ENCODE measurements around the gene ZFYVE19.

The ZFYVE19 gene

DNA sequence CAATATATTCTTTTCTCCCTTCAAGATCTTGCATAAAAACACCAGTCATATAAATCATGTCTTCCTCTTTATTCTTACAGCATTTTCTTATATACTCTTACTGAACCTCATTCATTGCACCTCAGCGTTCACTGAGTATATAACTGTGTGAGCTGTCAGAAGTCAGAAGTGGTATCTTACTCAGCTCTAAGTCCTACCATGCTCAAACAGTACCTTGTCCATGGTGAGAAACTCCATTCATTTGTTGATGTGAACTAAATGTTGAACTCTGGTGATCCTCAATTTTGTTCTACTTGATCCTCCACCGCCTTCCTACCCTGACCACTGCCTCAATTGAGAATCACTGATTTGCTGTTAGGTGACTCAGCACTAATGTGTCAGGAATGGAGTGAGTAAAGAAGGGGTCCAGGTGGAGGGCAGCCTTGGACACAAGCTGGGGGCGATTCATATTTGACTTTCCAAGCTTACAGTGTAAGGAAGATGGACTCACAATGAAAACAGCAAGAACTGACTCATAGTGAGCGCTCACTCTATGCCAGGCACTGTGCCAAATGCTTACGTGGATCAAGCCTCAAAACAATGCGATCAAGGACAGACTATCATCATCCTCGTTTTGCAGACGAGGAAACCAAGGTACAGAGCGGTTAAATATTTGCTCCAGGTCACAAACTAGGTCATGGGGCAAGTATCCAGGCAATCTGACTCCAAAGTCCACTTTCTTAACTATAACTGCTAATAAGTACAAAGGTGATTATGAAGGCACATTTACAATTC lies 13.5 kb upstream of the ZFYVE19 start:
- Histone ChIP-seq H4K20me1 (ENCODE audit: insufficient read depth, low read length, poor library complexity, severe bottlenecking) (no peaks in the 10 kb centered on the region), H3F3A (ENCODE audit: low read depth) (no peaks in the 10 kb centered on the region), H3K9me2 (replicated peaks; ENCODE audit: low read depth, low read length) (no peaks in the 10 kb centered on the region), H3K27me3 (ENCODE audit: insufficient read depth, low read length, poor library complexity, severe bottlenecking) (no peaks in the 10 kb centered on the region), H3K9ac (ENCODE audit: low read depth, low read length, poor library complexity, severe bottlenecking) (no peak overlapping the region), H3K4me2 (ENCODE audit: low read depth, low read length, poor library complexity, severe bottlenecking) (no peak overlapping the region), H3K9me3 (ENCODE audit: insufficient read depth, low read depth, low read length) (no peaks in the 10 kb centered on the region), H2AFZ (ENCODE audit: low read length) (no peak overlapping the region), H3K4me3 (ENCODE audit: low read length, poor library complexity, severe bottlenecking) (no peak overlapping the region), H3K79me2 (ENCODE audit: insufficient read depth, low read length) (no peaks in the 10 kb centered on the region), H3K36me3 (ENCODE audit: insufficient read depth, low read length) (no peaks in the 10 kb centered on the region), H3K4me1 (ENCODE audit: insufficient read depth, low read length, poor library complexity, severe bottlenecking) (peaks cover 5% of the 10 kb centered on the region)
- no peak for TF ChIP-seq EZH2phosphoT487 (IDR thresholded peaks at IDR 0.05; ENCODE audit: borderline replicate concordance)
- TF ChIP-seq, protein P1, sequence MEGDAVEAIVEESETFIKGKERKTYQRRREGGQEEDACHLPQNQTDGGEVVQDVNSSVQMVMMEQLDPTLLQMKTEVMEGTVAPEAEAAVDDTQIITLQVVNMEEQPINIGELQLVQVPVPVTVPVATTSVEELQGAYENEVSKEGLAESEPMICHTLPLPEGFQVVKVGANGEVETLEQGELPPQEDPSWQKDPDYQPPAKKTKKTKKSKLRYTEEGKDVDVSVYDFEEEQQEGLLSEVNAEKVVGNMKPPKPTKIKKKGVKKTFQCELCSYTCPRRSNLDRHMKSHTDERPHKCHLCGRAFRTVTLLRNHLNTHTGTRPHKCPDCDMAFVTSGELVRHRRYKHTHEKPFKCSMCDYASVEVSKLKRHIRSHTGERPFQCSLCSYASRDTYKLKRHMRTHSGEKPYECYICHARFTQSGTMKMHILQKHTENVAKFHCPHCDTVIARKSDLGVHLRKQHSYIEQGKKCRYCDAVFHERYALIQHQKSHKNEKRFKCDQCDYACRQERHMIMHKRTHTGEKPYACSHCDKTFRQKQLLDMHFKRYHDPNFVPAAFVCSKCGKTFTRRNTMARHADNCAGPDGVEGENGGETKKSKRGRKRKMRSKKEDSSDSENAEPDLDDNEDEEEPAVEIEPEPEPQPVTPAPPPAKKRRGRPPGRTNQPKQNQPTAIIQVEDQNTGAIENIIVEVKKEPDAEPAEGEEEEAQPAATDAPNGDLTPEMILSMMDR (conservative IDR thresholded peaks at IDR 0.05; ENCODE audit: low read length), result no peak

DNA sequence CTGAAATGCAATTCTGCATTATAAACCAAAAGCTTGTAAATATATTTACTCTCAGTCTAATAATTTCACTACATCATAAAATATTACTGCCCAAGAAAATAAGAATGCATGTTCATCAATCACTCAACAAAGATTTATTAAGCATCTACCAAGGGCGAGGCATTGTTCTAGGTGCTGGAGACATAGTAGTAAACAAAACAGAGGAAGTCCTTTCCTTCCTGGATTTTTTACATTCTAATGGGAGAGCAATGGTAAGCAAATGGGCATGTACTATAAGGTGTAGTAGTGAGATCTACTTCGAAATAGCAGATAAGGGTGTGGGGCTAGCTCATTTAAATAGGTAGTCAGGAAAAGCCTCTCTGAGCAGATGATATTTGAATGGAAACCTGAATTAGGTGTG lies 10.8 kb upstream of the ZFYVE19 start:
- no peaks in the 10 kb centered on the region for H3F3A ChIP-seq (ENCODE audit: low read depth)
- no peak overlapping the region for H3K4me3 ChIP-seq (ENCODE audit: low read length, poor library complexity, severe bottlenecking)
- no peaks in the 10 kb centered on the region for H3K9me2 ChIP-seq (replicated peaks; ENCODE audit: low read depth, low read length)
- no peak overlapping the region for H3K9ac ChIP-seq (ENCODE audit: low read depth, low read length, poor library complexity, severe bottlenecking)
- TF ChIP-seq EZH2phosphoT487 (IDR thresholded peaks at IDR 0.05; ENCODE audit: borderline replicate concordance), result no peak
- TF ChIP-seq, protein P1 (conservative IDR thresholded peaks at IDR 0.05; ENCODE audit: low read length), result no peak
- no peaks in the 10 kb centered on the region for H3K4me1 ChIP-seq (ENCODE audit: insufficient read depth, low read length, poor library complexity, severe bottlenecking)
- H4K20me1 ChIP-seq (ENCODE audit: insufficient read depth, low read length, poor library complexity, severe bottlenecking), result no peaks in the 10 kb centered on the region
- H3K9me3 ChIP-seq (ENCODE audit: insufficient read depth, low read depth, low read length), result no peaks in the 10 kb centered on the region
- H2AFZ ChIP-seq (ENCODE audit: low read length), result no peak overlapping the region
- no peaks in the 10 kb centered on the region for H3K27me3 ChIP-seq (ENCODE audit: insufficient read depth, low read length, poor library complexity, severe bottlenecking)
- H3K36me3 ChIP-seq (ENCODE audit: insufficient read depth, low read length), result no peaks in the 10 kb centered on the region
- no peak overlapping the region for H3K4me2 ChIP-seq (ENCODE audit: low read depth, low read length, poor library complexity, severe bottlenecking)
- no peaks in the 10 kb centered on the region for H3K79me2 ChIP-seq (ENCODE audit: insufficient read depth, low read length)

DNA sequence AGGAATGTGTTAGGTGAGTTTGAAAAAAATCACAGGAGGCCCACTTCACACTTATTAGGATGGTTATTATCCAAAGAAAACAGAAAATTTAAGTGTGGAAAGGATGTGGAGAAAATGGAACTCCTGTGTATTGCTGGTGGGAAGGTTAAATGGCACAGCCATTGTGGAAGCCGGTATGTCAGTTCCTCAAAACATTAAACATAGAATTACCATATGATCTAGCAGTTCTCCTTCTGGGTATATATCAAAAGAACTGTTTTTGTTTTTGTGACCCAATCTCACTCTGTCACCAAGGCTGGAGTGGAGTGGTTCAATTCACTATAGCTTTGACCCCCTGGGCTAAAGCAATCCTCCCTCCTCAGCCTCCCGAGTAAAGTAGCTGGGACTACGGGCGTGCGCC lies 10.4 kb upstream of the ZFYVE19 start:
- H3F3A ChIP-seq (ENCODE audit: low read depth), result no peaks in the 10 kb centered on the region
- no peak overlapping the region for H3K4me3 ChIP-seq (ENCODE audit: low read length, poor library complexity, severe bottlenecking)
- H3K4me2 ChIP-seq (ENCODE audit: low read depth, low read length, poor library complexity, severe bottlenecking), result no peak overlapping the region
- no peak overlapping the region for H2AFZ ChIP-seq (ENCODE audit: low read length)
- no peaks in the 10 kb centered on the region for H3K9me2 ChIP-seq (replicated peaks; ENCODE audit: low read depth, low read length)
- no peaks in the 10 kb centered on the region for H3K36me3 ChIP-seq (ENCODE audit: insufficient read depth, low read length)
- no peaks in the 10 kb centered on the region for H3K27me3 ChIP-seq (ENCODE audit: insufficient read depth, low read length, poor library complexity, severe bottlenecking)
- no peaks in the 10 kb centered on the region for H3K9me3 ChIP-seq (ENCODE audit: insufficient read depth, low read depth, low read length)
- H3K4me1 ChIP-seq (ENCODE audit: insufficient read depth, low read length, poor library complexity, severe bottlenecking), result no peaks in the 10 kb centered on the region
- H4K20me1 ChIP-seq (ENCODE audit: insufficient read depth, low read length, poor library complexity, severe bottlenecking), result no peaks in the 10 kb centered on the region
- TF ChIP-seq EZH2phosphoT487 (IDR thresholded peaks at IDR 0.05; ENCODE audit: borderline replicate concordance), result no peak
- TF ChIP-seq, protein P1 (conservative IDR thresholded peaks at IDR 0.05; ENCODE audit: low read length), result no peak
- no peak overlapping the region for H3K9ac ChIP-seq (ENCODE audit: low read depth, low read length, poor library complexity, severe bottlenecking)
- no peaks in the 10 kb centered on the region for H3K79me2 ChIP-seq (ENCODE audit: insufficient read depth, low read length)

All from Loucy (cell line).